Esophagus squamous epithelium (tissue), 5 donors: Measurements from ENCODE around the gene SLC7A7. TPM values are rescaled to one million over a fixed set of nuclear protein-coding genes. Genes with fewer than 3 reads are reported as not detected.

ENCODE experiments used
- DNase-seq: peaks from one replicate; lab custom pipeline; 2025; lab: John Stamatoyannopoulos, UW
- H3K27ac ChIP-seq, 4 donors: fragments of 200-600 bp; sonication (generic); one replicate each; pipeline ENCODE4 v1.5.1; 2016 to 2019; ENCODE audit warnings: mild to moderate bottlenecking in 1 of 4
- H3K27me3 ChIP-seq, 4 donors: fragments of 200-600 bp; sonication (generic); 1 replicate in 3 of 4; 2 replicates in 1 of 4; pipeline versions ENCODE4 v1.5.1 to v1.6.0; 2017 to 2021; ENCODE audit warnings: antibody characterized with exemption in 1 of 4
- H3K36me3 ChIP-seq, 3 donors: fragments of 200-600 bp; sonication (generic); one replicate each; pipeline ENCODE4 v1.5.1; 2016 to 2019
- H3K4me1 ChIP-seq, 3 donors: fragments of 200-600 bp; sonication (generic); one replicate each; pipeline ENCODE4 v1.5.1; 2017 to 2019
- H3K4me3 ChIP-seq, 4 donors: fragments of 200-600 bp; sonication (generic); 1 replicate in 3 of 4; 2 replicates in 1 of 4; pipeline ENCODE4 v1.5.1; 2016 to 2019; ENCODE audit warnings: mild to moderate bottlenecking in 2 of 4, moderate library complexity in 1 of 4
- H3K9me3 ChIP-seq, 3 donors: fragments of 200-600 bp; sonication (generic); one replicate each; pipeline ENCODE4 v1.5.1; 2016 to 2019
- POLR2A ChIP-seq, 4 donors: fragments of 450-650 bp; IDR thresholded peaks; one replicate each; pipeline ENCODE4 v1.6.1; 2017; ENCODE audit warnings: antibody characterized with exemption in 4 of 4, mild to moderate bottlenecking in 4 of 4, moderate library complexity in 3 of 4
- WGBS, 2 donors: methylation state at CpG; one replicate each; pipeline ENCODE4 v1.1.5; 2018; 5-methylcytosine and 5-hydroxymethylcytosine counted together
- intact Hi-C: fragments of 100-400 bp; cut with DNase I; formaldehyde crosslinking; loops from one replicate; pipeline ENCODE4 v1.15.0; 2022
- total RNA-seq, 4 donors: library from RNA; depleted of rRNA; stranded (reverse); fragments of >200 nt; gene quantifications; one replicate each; pipeline ENCODE4 v1.1.0, GENCODE V29; 2016
- TF ChIP-seq, protein P1 (sequence below), 6 experiments: fragments of 450-650 bp in 4 of 6; fragments of 200-600 bp in 2 of 6; sonication (generic) in 2 of 6; IDR thresholded peaks; one replicate each; pipeline ENCODE4 v1.5.1; 2016 to 2019; ENCODE audit warnings: antibody characterized with exemption in 6 of 6, mild to moderate bottlenecking in 4 of 6, moderate library complexity in 4 of 6
- donor health status: DM: yes; HTN: yes; CAD: no.

Gene SLC7A7
- total RNA-seq, 4 donors from 2014 or later: 2.5 to 12.6 (median 7.8) TPM; not detected in 1

DNA sequence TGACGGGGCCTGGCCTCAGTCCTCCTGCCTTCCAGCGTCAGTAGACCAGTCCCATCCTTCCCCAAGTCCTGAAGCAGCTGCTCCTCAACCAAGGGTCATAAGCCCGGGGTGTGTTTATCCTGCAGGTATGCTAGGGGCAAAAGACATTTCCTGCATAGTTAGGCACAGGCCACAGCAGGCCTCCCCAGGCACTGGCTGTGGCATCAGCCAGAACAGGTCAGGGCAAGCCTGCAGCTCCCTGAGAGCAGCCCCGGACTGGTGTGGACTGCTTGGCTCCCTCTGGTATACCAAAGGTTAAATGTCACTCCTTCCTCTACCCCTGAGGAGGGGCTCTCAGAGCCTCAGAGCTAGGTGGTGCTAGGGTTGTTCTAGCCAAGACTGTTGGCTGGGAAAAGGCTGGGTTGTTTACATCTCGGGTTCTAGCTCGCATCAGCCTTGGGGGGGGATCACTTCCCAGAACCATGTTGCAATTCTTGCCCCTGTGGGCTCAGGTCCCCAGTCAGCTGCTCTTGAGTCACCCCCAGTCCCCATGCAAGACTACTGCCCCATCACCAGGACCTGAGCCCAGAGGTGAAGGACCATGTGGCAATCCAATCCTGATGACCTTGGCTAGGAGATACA lies 24.0 kb upstream of the SLC7A7 start:
- peaks cover 18 to 72% (median 33%) of the 10 kb centered on the region in 3 donors for H3K4me1 ChIP-seq
- WGBS, 2 donors: 21 to 29% methylated on average over 3 to 4 of the region's 6 CpGs
- DNase-seq: no peak
- intact Hi-C loops: loop anchor here (10.0 kb wide), 1 partner anchor 244 kb away; the partner anchor contains the start of gene ABHD4
- no peaks in the 10 kb centered on the region for H3K27me3 ChIP-seq
- peak overlapping the region; percentile 83 to 92 (median 88) for H3K4me3 ChIP-seq
- no peaks in the 10 kb centered on the region for H3K9me3 ChIP-seq
- peaks cover 19 to 52% (median 31%) of the 10 kb centered on the region in 3 donors for H3K36me3 ChIP-seq
- H3K27ac ChIP-seq: peak overlapping the region; percentile 96 to 99 (median 99)
- TF ChIP-seq, protein P1, sequence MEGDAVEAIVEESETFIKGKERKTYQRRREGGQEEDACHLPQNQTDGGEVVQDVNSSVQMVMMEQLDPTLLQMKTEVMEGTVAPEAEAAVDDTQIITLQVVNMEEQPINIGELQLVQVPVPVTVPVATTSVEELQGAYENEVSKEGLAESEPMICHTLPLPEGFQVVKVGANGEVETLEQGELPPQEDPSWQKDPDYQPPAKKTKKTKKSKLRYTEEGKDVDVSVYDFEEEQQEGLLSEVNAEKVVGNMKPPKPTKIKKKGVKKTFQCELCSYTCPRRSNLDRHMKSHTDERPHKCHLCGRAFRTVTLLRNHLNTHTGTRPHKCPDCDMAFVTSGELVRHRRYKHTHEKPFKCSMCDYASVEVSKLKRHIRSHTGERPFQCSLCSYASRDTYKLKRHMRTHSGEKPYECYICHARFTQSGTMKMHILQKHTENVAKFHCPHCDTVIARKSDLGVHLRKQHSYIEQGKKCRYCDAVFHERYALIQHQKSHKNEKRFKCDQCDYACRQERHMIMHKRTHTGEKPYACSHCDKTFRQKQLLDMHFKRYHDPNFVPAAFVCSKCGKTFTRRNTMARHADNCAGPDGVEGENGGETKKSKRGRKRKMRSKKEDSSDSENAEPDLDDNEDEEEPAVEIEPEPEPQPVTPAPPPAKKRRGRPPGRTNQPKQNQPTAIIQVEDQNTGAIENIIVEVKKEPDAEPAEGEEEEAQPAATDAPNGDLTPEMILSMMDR (IDR thresholded peaks at IDR 0.05): no peak
- peak in 1 of 4 donors; percentile 24 for TF ChIP-seq POLR2A (IDR thresholded peaks at IDR 0.05)

DNA sequence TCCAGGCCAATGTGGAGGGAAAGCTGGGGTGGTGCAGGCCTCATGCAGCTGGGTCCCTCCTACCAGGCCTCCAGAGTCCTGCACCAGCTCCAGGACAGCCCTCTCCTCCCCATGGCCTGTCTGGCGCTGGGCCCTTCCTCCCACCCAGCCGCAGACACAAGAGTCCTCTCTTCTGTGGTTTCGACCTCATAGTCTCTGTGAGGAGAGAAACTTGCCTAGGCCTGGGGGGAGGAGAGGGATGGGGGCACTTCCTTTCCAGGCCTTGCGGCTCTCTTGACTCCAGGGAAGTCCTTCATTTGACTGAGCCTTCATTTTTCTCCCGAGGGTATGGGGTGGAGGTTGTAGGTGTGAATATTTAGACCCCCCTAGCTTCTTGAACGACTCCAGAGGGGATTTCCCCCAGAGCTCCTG lies 23.4 kb upstream of the SLC7A7 start:
- DNase-seq: no peak

DNA sequence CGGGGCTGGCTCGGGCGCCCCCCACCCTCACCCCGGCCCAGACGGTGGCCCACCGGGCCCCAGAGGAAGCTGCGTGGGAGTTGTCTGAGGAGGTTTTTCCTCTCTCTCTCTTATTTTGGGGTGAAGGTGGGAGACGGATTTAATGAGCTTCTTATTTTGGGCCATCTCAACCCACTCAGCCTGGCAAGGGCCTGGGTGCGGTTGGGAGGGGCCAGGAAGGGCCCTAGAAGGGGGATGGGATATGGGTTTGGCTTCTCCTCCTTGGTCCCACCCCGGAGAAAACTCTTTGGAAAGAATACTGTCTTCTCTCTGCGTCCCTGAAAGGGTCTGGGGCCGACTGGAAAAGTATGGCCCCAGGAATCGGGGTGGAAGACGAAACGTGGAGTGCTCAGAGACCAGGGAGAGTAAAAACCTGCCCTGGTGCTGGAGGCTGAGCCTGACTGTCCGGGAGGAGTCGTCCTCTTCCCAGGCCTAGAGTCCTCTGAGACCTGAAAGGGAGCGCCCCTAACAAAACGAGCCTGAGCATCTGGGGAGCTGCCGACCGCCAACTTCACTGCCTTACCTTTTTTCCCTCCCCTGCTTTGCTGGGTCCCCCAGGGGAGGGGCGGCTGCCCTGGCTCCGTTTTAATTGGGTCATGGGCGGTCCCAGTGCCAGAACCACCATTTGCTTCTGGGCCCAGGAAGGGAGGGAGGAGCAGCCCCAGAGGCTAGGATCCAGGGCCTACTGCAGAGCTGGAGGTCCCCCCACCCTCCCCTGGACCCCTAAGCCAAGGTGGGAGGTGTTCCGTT lies 22.7 kb upstream of the SLC7A7 start:
- H3K9me3 ChIP-seq: no peaks in the 10 kb centered on the region
- H3K4me1 ChIP-seq: peaks cover 18 to 62% (median 33%) of the 10 kb centered on the region in 3 donors
- H3K36me3 ChIP-seq: peaks cover 6 to 52% (median 18%) of the 10 kb centered on the region in 3 donors
- no peaks in the 10 kb centered on the region for H3K27me3 ChIP-seq
- H3K27ac ChIP-seq: peak overlapping the region; percentile 96 to 99 (median 99)
- peak overlapping the region; percentile 83 to 92 (median 88) for H3K4me3 ChIP-seq
- DNase-seq: no peak
- 0 to 30% methylated on average over 5 to 12 of the region's 25 CpGs for WGBS, 2 donors
- intact Hi-C loops: loop anchor here (10.0 kb wide), 1 partner anchor 243 kb away; the partner anchor contains the start of gene ABHD4
- TF ChIP-seq, protein P1 (IDR thresholded peaks at IDR 0.05): no peak
- peak in 1 of 4 donors; percentile 44 for TF ChIP-seq POLR2A (IDR thresholded peaks at IDR 0.05)

More for the DNA sequence above, 23.4 kb upstream of the SLC7A7 start:
- peaks cover 13 to 52% (median 24%) of the 10 kb centered on the region in 3 donors for H3K36me3 ChIP-seq
- peak overlapping the region; percentile 83 to 92 (median 88) for H3K4me3 ChIP-seq
- intact Hi-C loops: loop anchor here (10.0 kb wide), 1 partner anchor 244 kb away; the partner anchor contains the start of gene ABHD4
- no peaks in the 10 kb centered on the region for H3K9me3 ChIP-seq
- H3K27me3 ChIP-seq: no peaks in the 10 kb centered on the region
- H3K4me1 ChIP-seq: peaks cover 18 to 69% (median 33%) of the 10 kb centered on the region in 3 donors
- peak overlapping the region; percentile 96 to 99 (median 99) for H3K27ac ChIP-seq
- TF ChIP-seq, protein P1 (IDR thresholded peaks at IDR 0.05): no peak
- no peak for TF ChIP-seq POLR2A (IDR thresholded peaks at IDR 0.05)
- 8 to 23% methylated on average over 2 to 4 of the region's 6 CpGs for WGBS, 2 donors

DNA sequence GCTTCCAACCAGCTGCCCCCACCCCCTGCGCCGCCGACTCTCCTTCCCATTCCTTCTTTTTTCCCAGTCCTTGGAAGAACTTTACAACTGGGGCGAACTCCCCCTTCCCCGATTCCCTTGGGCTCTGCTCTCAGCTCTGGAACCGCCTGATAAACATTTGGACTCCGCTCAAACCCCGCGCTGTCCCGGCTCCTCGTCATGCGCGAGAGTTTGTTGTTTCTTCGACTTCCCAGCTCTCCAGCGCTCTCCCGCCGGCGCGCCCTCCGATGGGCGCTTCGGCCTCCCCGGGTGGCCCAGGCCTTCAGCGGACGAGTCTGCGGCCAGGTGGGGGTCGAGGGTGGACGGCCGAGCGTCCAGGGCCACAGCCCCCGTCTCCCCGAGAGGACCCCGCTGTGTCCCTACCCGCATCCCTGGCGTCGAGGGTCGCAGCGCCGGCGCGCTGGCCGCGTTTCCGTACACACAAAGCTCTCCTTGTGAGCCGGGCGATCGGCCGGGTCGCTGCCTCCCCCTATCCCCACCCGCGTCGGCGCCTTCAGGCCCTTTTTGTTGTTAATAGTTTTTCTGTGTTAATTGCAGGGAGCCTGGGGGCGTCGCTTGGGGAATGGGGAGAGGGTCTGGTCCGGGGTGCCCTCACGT lies 22.0 kb upstream of the SLC7A7 start:
- Histone ChIP-seq H3K4me1 (peaks cover 18 to 55% (median 33%) of the 10 kb centered on the region in 3 donors), H3K4me3 (peak overlapping the region; percentile 83 to 92 (median 88)), H3K9me3 (no peaks in the 10 kb centered on the region), H3K27me3 (no peaks in the 10 kb centered on the region), H3K27ac (peak overlapping the region; percentile 96 to 99 (median 99)), H3K36me3 (peaks cover 6 to 52% (median 13%) of the 10 kb centered on the region in 3 donors)
- TF ChIP-seq, protein P1 (IDR thresholded peaks at IDR 0.05): no peak
- TF ChIP-seq POLR2A (IDR thresholded peaks at IDR 0.05): peak in 1 of 4 donors; percentile 9
- intact Hi-C loops: loop anchor here (10.0 kb wide), 1 partner anchor 242 kb away; the partner anchor contains the start of gene ABHD4
- WGBS, 2 donors: 3 to 5% methylated on average over 23 of the region's 57 CpGs
- no peak for DNase-seq
